Esophagus muscularis mucosa (tissue), 4 donors: ENCODE measurements around the gene CTNNA2. TPM values are rescaled to one million over a fixed set of nuclear protein-coding genes. Genes with fewer than 3 reads are reported as not detected.

Source experiments
- DNase-seq: peaks from one replicate; pipeline ENCODE4 v3.0.0-alpha.2; 2017; ENCODE audit errors: extremely low spot score
- H3K27ac ChIP-seq, 4 donors: fragments of 200-600 bp; sonication (generic); replicated peaks in 1 of 4; 1 replicate in 3 of 4; 2 replicates in 1 of 4; pipeline ENCODE4 v1.5.1; 2016 to 2019; ENCODE audit warnings: mild to moderate bottlenecking in 1 of 4
- H3K27me3 ChIP-seq, 4 donors: fragments of 200-600 bp; sonication (generic); one replicate each; pipeline versions ENCODE4 v1.5.1 to v1.6.0; 2016 to 2019
- H3K36me3 ChIP-seq, 4 donors: fragments of 200-600 bp; sonication (generic); one replicate each; pipeline ENCODE4 v1.5.1; 2016 to 2019
- H3K4me1 ChIP-seq, 4 donors: fragments of 200-600 bp; sonication (generic); one replicate each; pipeline ENCODE4 v1.5.1; 2016 to 2019
- H3K4me3 ChIP-seq, 4 donors: fragments of 200-600 bp; sonication (generic); 1 replicate in 2 of 4; 2 replicates in 2 of 4; pipeline ENCODE4 v1.5.1; 2016 to 2019; ENCODE audit warnings: mild to moderate bottlenecking in 4 of 4, moderate library complexity in 1 of 4
- H3K9me3 ChIP-seq, 4 donors: fragments of 200-600 bp; sonication (generic); 1 replicate in 3 of 4; 2 replicates in 1 of 4; pipeline ENCODE4 v1.5.1; 2016 to 2019
- EP300 ChIP-seq: sonication (generic); formaldehyde crosslinking; IDR thresholded peaks from one replicate; pipeline ENCODE4 v1.6.1; 2017; ENCODE audit warnings: antibody characterized with exemption
- POLR2A ChIP-seq: fragments of 450-650 bp; IDR thresholded peaks from one replicate; pipeline ENCODE4 v1.6.1; 2017; ENCODE audit warnings: antibody characterized with exemption, moderate library complexity, mild to moderate bottlenecking, low read depth
- POLR2AphosphoS5 ChIP-seq, 2 donors: sonication (generic); formaldehyde crosslinking; IDR thresholded peaks; one replicate each; pipeline ENCODE4 v1.6.1; 2017; ENCODE audit warnings: antibody characterized with exemption in 2 of 2
- WGBS: methylation state at CpG from one replicate; pipeline ENCODE4 v1.1.5; 2018; 5-methylcytosine and 5-hydroxymethylcytosine counted together
- intact Hi-C: fragments of 100-400 bp; cut with DNase I; formaldehyde crosslinking; loops from one replicate; pipeline ENCODE4 v1.15.1; 2023
- total RNA-seq, 4 donors: library from RNA; depleted of rRNA; stranded (reverse); fragments of >200 nt; gene quantifications; one replicate each; pipeline versions ENCODE4 v1.1.0 to v1.2.1, GENCODE V29; 2016
- TF ChIP-seq, protein P1 (sequence below), 3 experiments: fragments of 200-600 bp in 2 of 3; fragments of 450-650 bp in 1 of 3; sonication (generic) in 2 of 3; IDR thresholded peaks; one replicate each; pipeline ENCODE4 v1.5.1; 2017 to 2019; ENCODE audit warnings: antibody characterized with exemption in 3 of 3, mild to moderate bottlenecking in 2 of 3, moderate library complexity in 1 of 3

The CTNNA2 gene
- total RNA-seq, 4 donors from 2014 or later = 0.42 to 2.5 (median 1.1) TPM

DNA sequence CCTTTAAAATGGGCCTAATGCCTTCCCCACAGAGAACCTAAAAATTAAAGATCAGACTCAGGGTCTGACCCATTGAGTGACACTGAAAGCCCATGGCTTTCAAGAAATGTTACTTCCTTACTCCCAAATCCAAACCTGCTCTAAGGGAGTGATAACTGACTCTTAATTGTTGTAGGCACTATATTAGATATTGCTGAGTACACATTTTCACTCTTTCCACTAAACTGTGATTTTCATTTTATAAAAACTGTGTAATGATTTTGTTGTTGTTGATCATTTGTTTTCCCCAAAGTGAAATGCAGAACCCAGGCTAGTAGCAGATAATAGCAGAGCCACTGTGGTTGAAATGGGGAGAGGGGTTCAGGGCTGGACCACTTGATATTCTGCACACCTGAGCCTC, 704.6 kb downstream of the CTNNA2 start:
- peaks cover 0 to 18% (median 2%) of the 10 kb centered on the region in 4 donors for H3K9me3 ChIP-seq
- H3K4me1 ChIP-seq = no peaks in the 10 kb centered on the region
- TF ChIP-seq, protein P1, sequence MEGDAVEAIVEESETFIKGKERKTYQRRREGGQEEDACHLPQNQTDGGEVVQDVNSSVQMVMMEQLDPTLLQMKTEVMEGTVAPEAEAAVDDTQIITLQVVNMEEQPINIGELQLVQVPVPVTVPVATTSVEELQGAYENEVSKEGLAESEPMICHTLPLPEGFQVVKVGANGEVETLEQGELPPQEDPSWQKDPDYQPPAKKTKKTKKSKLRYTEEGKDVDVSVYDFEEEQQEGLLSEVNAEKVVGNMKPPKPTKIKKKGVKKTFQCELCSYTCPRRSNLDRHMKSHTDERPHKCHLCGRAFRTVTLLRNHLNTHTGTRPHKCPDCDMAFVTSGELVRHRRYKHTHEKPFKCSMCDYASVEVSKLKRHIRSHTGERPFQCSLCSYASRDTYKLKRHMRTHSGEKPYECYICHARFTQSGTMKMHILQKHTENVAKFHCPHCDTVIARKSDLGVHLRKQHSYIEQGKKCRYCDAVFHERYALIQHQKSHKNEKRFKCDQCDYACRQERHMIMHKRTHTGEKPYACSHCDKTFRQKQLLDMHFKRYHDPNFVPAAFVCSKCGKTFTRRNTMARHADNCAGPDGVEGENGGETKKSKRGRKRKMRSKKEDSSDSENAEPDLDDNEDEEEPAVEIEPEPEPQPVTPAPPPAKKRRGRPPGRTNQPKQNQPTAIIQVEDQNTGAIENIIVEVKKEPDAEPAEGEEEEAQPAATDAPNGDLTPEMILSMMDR (IDR thresholded peaks at IDR 0.05) = no peak
- TF ChIP-seq POLR2AphosphoS5 (IDR thresholded peaks at IDR 0.05) (no peak), EP300 (no peak), POLR2A (no peak)
- DNase-seq = no peak
- no peaks in the 10 kb centered on the region for H3K36me3 ChIP-seq
- intact Hi-C loops = no loop called here
- no peak overlapping the region for H3K4me3 ChIP-seq
- H3K27ac ChIP-seq = no peak overlapping the region
- no peaks in the 10 kb centered on the region for H3K27me3 ChIP-seq

DNA sequence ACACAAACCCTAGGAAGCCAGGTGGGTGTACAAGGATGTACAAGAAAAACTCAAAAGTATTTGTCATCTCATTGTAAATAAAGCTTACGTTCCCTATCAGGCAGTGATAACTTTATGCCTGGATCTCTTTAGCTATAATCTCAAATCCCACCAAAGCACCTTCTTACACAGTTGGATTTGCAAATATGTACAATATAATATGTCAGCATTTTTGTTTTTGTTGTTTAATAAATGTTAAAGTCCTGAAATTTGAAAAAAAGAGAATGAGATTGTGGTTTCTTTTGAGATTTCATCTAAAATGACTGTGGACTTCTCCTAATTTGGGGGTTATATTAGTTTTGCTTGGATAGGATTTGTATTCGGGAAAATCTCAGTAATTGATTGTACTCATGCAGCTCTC, 709.8 kb downstream of the CTNNA2 start:
- Histone ChIP-seq H3K27ac (no peak overlapping the region), H3K4me1 (no peaks in the 10 kb centered on the region), H3K27me3 (no peaks in the 10 kb centered on the region), H3K36me3 (no peaks in the 10 kb centered on the region), H3K4me3 (no peak overlapping the region), H3K9me3 (no peaks in the 10 kb centered on the region)
- TF ChIP-seq EP300 (no peak), POLR2AphosphoS5 (IDR thresholded peaks at IDR 0.05) (no peak), POLR2A (no peak)
- TF ChIP-seq, protein P1 (IDR thresholded peaks at IDR 0.05) = no peak
- intact Hi-C loops = no loop called here
- WGBS = 85% methylated on average over 2 of the region's 2 CpGs
- no peak for DNase-seq

DNA sequence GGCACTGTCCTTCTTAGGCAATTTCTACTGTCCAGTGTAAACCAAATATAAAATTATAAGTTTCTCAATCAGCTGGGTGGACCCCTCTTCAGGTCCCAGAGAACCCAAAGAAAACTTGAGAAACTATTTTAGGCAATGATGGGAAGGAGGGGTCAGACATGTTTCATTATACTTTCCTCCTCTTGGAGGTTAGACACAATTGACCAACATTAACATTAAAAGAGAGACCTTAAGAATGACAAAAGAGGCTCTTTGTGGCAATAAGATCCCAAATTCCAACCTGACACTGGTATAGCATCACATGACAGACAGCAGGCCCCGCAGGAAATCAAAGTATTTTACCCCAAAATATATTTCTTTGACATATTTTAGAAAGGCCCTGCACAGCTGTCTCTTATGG, 718.6 kb downstream of the CTNNA2 start:
- DNase-seq = no peak
- no peaks in the 10 kb centered on the region for H3K4me1 ChIP-seq
- no peaks in the 10 kb centered on the region for H3K36me3 ChIP-seq
- no peak overlapping the region for H3K4me3 ChIP-seq
- TF ChIP-seq EP300 (no peak), POLR2AphosphoS5 (IDR thresholded peaks at IDR 0.05) (no peak), POLR2A (no peak)
- TF ChIP-seq, protein P1 (IDR thresholded peaks at IDR 0.05) = no peak
- intact Hi-C loops = no loop called here
- no peaks in the 10 kb centered on the region for H3K27me3 ChIP-seq
- H3K27ac ChIP-seq = no peak overlapping the region
- 67% methylated on average over 1 of the region's 1 CpG for WGBS
- H3K9me3 ChIP-seq = no peaks in the 10 kb centered on the region

DNA sequence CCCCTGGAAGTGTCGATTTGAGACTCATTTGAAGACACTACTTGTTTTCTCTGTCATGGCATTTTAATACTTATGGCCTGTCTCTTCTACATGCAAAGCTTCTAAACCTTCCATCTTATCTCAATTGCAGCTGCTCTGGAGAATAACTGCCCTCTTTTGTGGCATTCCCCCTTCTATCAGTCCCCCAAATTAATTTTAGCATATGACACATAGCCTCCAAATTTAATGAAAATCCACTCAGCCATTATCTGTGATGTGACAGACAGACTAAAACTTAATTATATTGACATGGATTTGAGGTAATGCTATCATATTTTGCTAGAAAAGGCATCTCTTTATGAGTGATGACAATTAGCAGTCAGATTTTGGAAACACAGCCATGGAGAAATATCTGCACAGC, 720.5 kb downstream of the CTNNA2 start:
- no peaks in the 10 kb centered on the region for H3K9me3 ChIP-seq
- WGBS = 100% methylated on average over 1 of the region's 1 CpG
- no peaks in the 10 kb centered on the region for H3K36me3 ChIP-seq
- no peak overlapping the region for H3K4me3 ChIP-seq
- TF ChIP-seq POLR2A (no peak), POLR2AphosphoS5 (IDR thresholded peaks at IDR 0.05) (no peak), EP300 (no peak)
- TF ChIP-seq, protein P1 (IDR thresholded peaks at IDR 0.05) = no peak
- no peaks in the 10 kb centered on the region for H3K4me1 ChIP-seq
- H3K27ac ChIP-seq = no peak overlapping the region
- no peak for DNase-seq
- intact Hi-C loops = no loop called here
- H3K27me3 ChIP-seq = no peaks in the 10 kb centered on the region
